ENCODE results near the gene INHBC. TPM values are rescaled to one million over a fixed set of nuclear protein-coding genes. Genes with fewer than 3 reads are reported as not detected.
A peak's percentile ranks its signal among the peaks of the same experiment; 100 is the strongest.
"Not testable (repeated sequence)": the region's sequence is repeated elsewhere in the genome, so short reads cannot be mapped to it uniquely, and the experiment has no call there.

Gene INHBC
- total RNA-seq, 1 donor from 2014 or later: not detected

DNA sequence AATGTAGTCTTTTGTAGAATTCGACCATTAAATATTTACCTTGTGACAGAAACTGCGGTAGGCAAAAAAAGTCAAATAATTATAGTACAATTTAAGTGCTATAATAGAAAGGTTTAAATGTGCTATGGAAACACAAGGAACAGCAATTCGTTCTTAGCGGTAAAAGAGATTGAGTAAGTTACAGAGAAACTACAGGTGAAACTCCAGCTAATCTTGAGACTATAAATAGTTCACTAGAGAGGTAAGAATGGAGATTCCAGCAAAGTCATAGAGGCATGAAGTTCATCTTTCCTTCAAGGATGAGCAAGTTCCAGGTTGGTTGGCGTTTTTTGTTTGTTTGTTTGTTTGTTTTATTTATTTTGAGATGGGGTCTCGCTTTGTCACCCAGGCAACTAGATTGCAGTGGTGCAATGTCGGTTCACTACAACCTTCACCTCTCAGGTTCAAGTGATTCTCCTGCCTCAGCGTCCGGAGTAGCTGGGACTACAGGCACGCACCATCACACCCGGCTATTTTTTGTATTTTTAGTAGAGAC is 2.9 kb upstream of the INHBC start:
- peaks cover 5% of the 10 kb centered on the region for H3K36me3 Mint-ChIP-seq (ENCODE audit: low read depth)
- no peaks in the 10 kb centered on the region for H3K27me3 Mint-ChIP-seq (ENCODE audit: insufficient read depth)
- H3K4me1 Mint-ChIP-seq (ENCODE audit: low read depth): peaks cover 29% of the 10 kb centered on the region
- H3K9me3 Mint-ChIP-seq: no peaks in the 10 kb centered on the region
- peak overlapping the region; percentile 92 for H3K4me3 Mint-ChIP-seq
- intact Hi-C loops (cut with micrococcal nuclease): loop anchor here (1.0 to 2.0 kb wide), 4 partner anchors 28 to 151 kb away; partner anchors contain the start of genes DDIT3, GLI1 and MARS1
- no peak for DNase-seq (ENCODE audit: low spot score)
- H3K27ac Mint-ChIP-seq: peak overlapping the region; percentile 98

DNA sequence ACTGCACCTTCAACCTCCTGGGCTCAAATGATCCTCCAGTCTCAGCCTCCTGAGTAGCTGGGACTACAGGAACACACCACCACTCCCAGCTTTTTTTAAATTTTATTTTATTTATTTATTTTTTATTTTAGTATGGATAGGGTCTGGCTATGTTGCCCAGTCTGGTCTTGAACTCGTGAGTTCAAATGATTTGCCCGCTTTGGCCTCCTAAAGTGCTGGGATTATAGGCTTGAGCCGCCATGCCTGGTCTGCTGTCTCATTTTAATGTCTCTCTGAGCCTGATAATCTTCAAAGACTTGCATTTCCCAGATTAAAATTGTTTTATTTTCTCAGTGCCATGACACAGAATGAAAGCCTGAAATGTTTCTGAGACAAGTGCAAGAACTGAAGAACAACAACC is 1.2 kb upstream of the INHBC start:
- peaks cover 28% of the 10 kb centered on the region for H3K4me1 Mint-ChIP-seq (ENCODE audit: low read depth)
- peaks cover 5% of the 10 kb centered on the region for H3K36me3 Mint-ChIP-seq (ENCODE audit: low read depth)
- intact Hi-C loops (cut with micrococcal nuclease): no loop called here

DNA sequence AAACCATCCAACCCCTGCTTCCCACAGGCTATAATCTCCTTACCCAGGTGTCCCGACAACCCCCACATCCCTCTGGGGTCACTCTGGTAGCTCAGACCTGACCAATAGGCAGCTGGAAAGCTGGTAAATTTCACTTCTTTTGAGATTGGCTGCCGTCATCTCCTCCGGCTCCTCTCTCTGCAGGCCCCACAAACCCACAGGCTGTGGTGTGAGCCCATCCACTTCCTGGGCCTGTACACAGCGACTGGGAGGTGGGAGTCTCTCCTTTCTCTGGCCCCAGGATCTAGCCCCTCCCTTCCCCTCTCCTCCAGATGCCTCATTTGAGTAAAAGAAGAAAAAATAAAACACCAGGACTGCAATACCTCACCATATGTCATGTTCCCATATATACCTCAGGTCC is 709 bp downstream of the INHBC start:
- H3K4me1 Mint-ChIP-seq (ENCODE audit: low read depth): peaks cover 15% of the 10 kb centered on the region
- no peaks in the 10 kb centered on the region for H3K36me3 Mint-ChIP-seq (ENCODE audit: low read depth)
- peaks cover 2% of the 10 kb centered on the region for H3K27me3 Mint-ChIP-seq (ENCODE audit: insufficient read depth)
- peak overlapping the region; percentile 22 for H3K4me3 Mint-ChIP-seq
- H3K27ac Mint-ChIP-seq: peak overlapping the region; percentile 25
- intact Hi-C loops (cut with micrococcal nuclease): no loop called here
- H3K9me3 Mint-ChIP-seq: no peaks in the 10 kb centered on the region
- no peak for DNase-seq (ENCODE audit: low spot score)

More for the DNA sequence above, 1.2 kb upstream of the INHBC start:
- no peak for DNase-seq (ENCODE audit: low spot score)
- H3K4me3 Mint-ChIP-seq: no peak overlapping the region
- no peaks in the 10 kb centered on the region for H3K9me3 Mint-ChIP-seq
- no peak overlapping the region for H3K27ac Mint-ChIP-seq
- H3K27me3 Mint-ChIP-seq (ENCODE audit: insufficient read depth): no peaks in the 10 kb centered on the region

DNA sequence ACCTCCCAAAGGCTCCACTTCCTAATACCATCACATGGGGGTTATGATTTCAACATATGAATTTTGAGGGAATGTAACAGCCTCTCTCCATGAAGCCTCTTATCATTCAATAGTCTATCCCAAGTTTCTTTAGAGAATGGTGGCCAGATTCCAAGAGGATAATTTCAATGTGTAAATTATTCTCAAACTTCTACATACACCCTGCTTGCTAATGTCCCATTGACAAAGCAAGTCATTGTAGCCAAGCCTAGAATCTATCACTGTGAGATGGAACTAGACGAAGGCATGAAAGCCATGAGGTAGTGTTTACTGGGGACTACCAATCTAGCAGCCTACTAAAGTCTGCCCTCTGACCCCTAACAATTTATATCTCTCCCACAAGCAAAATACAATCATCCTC is 3.8 kb downstream of the INHBC start:
- Mint-ChIP-seq H3K9me3 (peaks cover 8% of the 10 kb centered on the region), H3K27ac (no peak overlapping the region), H3K4me1 (ENCODE audit: low read depth) (peaks cover 4% of the 10 kb centered on the region), H3K27me3 (ENCODE audit: insufficient read depth) (peaks cover 13% of the 10 kb centered on the region), H3K4me3 (no peak overlapping the region), H3K36me3 (ENCODE audit: low read depth) (peaks cover 4% of the 10 kb centered on the region)
- no peak for DNase-seq (ENCODE audit: low spot score)
- intact Hi-C loops (cut with micrococcal nuclease): no loop called here

DNA sequence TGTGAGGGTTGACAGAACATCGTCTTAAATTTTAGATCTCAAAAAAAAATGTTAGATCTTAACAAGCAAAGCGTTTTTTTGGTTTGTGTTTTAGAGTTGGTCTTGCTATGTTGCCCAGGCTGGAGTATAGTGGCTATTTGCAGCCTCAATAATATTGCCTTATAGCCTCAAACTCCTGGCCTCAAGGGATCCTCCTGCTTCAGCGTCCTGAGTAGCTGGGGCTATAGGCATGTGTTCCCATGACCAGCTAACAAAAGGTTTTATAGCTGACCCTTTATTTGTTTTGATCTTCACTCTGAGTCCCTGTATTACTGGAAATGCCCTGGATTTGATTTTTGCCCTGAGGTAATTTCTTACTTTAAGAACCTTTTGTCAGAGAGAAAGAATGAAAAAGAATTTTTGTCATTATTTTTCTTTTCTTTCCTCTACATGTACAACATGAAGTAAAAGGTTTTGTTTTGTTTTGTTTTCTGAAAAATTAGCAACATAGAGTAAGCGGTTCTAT is 5.2 kb downstream of the INHBC start:
- Mint-ChIP-seq H3K4me1 (ENCODE audit: low read depth) (peaks cover 4% of the 10 kb centered on the region), H3K27ac (no peak overlapping the region), H3K4me3 (no peak overlapping the region), H3K27me3 (ENCODE audit: insufficient read depth) (peaks cover 13% of the 10 kb centered on the region), H3K9me3 (peaks cover 8% of the 10 kb centered on the region), H3K36me3 (ENCODE audit: low read depth) (peaks cover 4% of the 10 kb centered on the region)
- no peak for DNase-seq (ENCODE audit: low spot score)
- intact Hi-C loops (cut with micrococcal nuclease): no loop called here

DNA sequence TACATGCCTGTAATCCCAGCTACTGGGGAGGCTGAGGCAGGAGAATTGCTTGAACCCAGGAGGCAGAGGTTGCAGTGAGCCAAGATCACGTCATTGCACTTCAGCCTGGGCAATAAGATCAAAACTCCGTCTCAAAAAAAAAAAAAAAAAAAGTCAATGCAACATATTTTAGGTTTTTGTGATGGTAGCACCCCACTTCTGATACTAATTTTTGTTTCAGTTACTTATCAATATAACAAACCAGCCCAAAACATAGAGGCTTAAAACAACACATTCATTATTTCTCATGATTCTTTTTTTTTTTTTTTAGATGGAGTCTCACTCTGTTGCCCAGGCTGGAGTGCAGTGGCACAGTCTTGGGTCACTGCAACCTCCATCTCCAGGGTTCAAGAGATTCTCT is 6.8 kb downstream of the INHBC start:
- DNase-seq (ENCODE audit: low spot score); H3K27ac Mint-ChIP-seq: not testable (repeated sequence)

DNA sequence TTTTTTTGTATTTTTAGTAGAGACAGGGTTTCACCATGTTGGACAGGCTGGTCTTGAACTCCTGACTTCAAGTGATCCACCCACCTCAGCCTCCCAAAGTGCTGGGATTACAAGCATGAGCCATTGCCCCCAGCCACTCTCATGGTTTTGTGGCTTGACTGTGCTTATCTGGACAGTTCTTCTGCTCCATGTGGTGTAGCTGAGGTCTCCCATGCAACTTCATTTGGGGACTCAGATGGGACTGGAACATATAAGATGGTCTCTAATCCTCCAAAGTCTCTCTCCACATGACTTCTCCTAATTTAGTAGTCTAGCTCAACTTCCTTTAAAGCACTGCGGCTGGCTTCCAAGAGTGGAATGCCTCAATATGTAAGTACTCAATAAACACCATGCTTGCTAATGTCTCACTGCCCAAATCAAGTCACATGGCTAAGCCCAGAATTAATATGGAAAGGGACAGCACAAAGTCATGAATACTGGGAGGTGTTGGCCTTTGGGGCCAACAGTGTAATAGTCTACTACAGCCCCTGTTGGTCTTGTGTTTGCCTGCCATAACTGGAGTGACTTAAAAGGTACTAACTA is 7.4 kb downstream of the INHBC start:
- Mint-ChIP-seq H3K4me3 (no peak overlapping the region), H3K27me3 (ENCODE audit: insufficient read depth) (peaks cover 13% of the 10 kb centered on the region), H3K9me3 (peaks cover 8% of the 10 kb centered on the region), H3K4me1 (ENCODE audit: low read depth) (no peaks in the 10 kb centered on the region), H3K36me3 (ENCODE audit: low read depth) (peaks cover 4% of the 10 kb centered on the region), H3K27ac (no peak overlapping the region)
- no peak for DNase-seq (ENCODE audit: low spot score)
- intact Hi-C loops (cut with micrococcal nuclease): loop anchor here (1.0 kb wide), 1 partner anchor 9 kb away; no protein-coding TSS in a partner anchor

More for the DNA sequence above, 6.8 kb downstream of the INHBC start:
- intact Hi-C loops (cut with micrococcal nuclease); H3K36me3 Mint-ChIP-seq (ENCODE audit: low read depth); H3K4me3 Mint-ChIP-seq; H3K4me1 Mint-ChIP-seq (ENCODE audit: low read depth); H3K9me3 Mint-ChIP-seq: not testable (repeated sequence)
- peaks cover 13% of the 10 kb centered on the region for H3K27me3 Mint-ChIP-seq (ENCODE audit: insufficient read depth)

DNA sequence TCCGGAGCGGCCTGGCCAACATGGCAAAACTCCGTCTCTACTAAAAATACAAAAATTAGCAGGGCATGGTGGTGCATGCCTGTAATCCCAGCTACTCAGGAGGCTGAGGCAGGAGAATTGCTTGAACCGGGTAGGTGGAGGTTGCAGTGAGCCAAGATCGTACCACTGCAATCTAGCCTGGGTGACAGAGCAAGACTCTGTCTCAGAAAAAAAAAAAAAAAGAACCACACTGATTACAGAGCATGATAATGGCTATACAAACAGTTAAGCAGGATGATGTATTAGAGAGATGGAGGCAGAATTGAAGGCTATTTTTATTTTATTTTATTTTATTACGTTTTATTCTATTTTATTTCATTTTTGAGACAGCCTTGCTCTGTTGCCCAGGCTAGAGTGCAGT is 9.8 kb downstream of the INHBC start:
- H3K9me3 Mint-ChIP-seq; H3K36me3 Mint-ChIP-seq (ENCODE audit: low read depth); H3K4me1 Mint-ChIP-seq (ENCODE audit: low read depth); H3K27ac Mint-ChIP-seq; DNase-seq (ENCODE audit: low spot score); H3K4me3 Mint-ChIP-seq; intact Hi-C loops (cut with micrococcal nuclease): not testable (repeated sequence)
- peaks cover 10% of the 10 kb centered on the region for H3K27me3 Mint-ChIP-seq (ENCODE audit: insufficient read depth)

DNA sequence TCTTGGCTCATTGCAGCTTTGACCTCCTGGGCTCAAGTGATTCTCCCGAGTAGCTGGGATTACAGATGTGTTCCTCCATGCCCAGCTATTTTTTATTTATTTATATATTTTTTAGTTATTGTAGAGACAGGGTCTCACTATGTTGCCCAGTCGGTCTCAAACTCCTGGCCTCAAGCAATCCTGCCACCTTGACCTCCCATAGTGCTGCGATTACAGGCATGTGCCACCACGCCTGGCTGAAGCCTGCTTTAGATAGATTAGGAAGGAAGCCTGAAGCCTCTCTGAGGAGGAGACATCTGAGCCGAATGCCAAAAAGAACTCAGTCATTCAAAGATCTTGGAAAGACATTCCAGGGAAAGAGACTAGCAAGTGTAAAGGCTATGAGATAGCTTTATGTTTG is 10.2 kb downstream of the INHBC start:
- no peaks in the 10 kb centered on the region for H3K4me1 Mint-ChIP-seq (ENCODE audit: low read depth)
- peaks cover 8% of the 10 kb centered on the region for H3K9me3 Mint-ChIP-seq
- no peak for DNase-seq (ENCODE audit: low spot score)
- intact Hi-C loops (cut with micrococcal nuclease): no loop called here
- no peak overlapping the region for H3K27ac Mint-ChIP-seq
- H3K27me3 Mint-ChIP-seq (ENCODE audit: insufficient read depth): peaks cover 10% of the 10 kb centered on the region
- H3K36me3 Mint-ChIP-seq (ENCODE audit: low read depth): peaks cover 4% of the 10 kb centered on the region
- no peak overlapping the region for H3K4me3 Mint-ChIP-seq

DNA sequence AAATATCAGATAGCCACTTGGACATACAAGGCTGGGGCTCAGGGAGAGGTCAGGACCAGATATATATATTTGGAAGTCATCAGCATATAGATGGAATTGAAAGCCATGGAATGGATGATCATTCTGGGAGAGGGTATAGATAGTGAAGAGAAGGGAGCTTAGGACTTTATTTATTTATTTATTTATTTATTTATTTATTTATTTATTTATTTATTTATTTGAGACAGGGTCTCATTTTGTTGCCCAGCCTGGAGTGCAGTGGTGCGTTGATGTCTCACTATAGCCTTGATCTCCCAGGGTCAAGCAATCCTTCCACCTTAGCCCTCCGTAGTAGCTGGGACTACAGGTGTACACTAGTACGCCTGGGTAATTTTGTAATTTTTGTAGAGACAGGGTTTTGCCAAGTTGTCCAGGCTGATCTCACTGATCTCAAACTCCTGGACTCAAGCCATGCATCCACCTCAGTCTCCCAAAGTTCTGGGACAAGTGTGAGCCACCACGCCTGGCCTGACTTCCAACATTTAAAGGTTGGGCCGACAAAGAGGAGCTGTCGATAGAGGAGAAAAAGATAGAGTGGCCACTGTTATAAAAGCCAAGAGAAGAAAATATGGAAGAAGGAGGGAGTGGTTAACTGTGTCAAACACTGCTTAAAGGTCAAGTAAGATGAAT is 11.8 kb downstream of the INHBC start:
- Mint-ChIP-seq H3K27me3 (ENCODE audit: insufficient read depth) (peaks cover 6% of the 10 kb centered on the region), H3K4me1 (ENCODE audit: low read depth) (no peaks in the 10 kb centered on the region), H3K4me3 (no peak overlapping the region), H3K9me3 (peaks cover 8% of the 10 kb centered on the region), H3K27ac (no peak overlapping the region), H3K36me3 (ENCODE audit: low read depth) (peaks cover 4% of the 10 kb centered on the region)
- intact Hi-C loops (cut with micrococcal nuclease): no loop called here
- DNase-seq (ENCODE audit: low spot score): no peak

DNA sequence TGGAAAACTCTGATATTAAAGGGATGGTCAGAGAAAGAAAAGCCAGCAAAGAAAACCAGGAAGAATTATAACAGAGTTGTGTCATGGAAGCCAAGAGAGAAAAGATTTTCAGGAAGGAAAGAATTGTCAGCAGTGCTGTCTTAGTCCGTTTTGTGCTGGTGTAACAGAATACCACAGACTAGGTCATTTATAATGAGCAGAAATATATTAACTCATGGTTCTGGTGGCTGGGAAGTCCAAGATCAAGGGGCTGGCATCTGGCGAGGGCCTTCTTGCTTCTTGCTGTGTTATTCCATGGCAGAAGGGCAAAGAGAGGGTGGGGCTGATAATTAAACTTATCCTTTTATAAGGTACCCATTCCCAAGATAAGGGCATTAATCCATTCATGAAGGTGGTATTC is 14.1 kb downstream of the INHBC start:
- intact Hi-C loops (cut with micrococcal nuclease): no loop called here
- H3K4me1 Mint-ChIP-seq (ENCODE audit: low read depth): peaks cover 6% of the 10 kb centered on the region
- H3K27ac Mint-ChIP-seq: no peak overlapping the region
- H3K4me3 Mint-ChIP-seq: no peak overlapping the region
- H3K36me3 Mint-ChIP-seq (ENCODE audit: low read depth): no peaks in the 10 kb centered on the region
- no peaks in the 10 kb centered on the region for H3K9me3 Mint-ChIP-seq
- DNase-seq (ENCODE audit: low spot score): no peak
- no peaks in the 10 kb centered on the region for H3K27me3 Mint-ChIP-seq (ENCODE audit: insufficient read depth)

DNA sequence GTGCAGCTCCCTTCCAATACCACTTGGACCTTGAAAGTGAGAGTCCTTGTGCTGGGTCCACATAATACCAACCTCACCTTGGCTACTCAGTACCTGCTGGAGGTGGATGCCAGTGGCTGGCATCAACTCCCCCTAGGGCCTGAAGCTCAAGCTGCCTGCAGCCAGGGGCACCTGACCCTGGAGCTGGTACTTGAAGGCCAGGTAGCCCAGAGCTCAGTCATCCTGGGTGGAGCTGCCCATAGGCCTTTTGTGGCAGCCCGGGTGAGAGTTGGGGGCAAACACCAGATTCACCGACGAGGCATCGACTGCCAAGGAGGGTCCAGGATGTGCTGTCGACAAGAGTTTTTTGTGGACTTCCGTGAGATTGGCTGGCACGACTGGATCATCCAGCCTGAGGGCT is 14.8 kb downstream of the INHBC start:
- no peaks in the 10 kb centered on the region for H3K27me3 Mint-ChIP-seq (ENCODE audit: insufficient read depth)
- H3K27ac Mint-ChIP-seq: no peak overlapping the region
- peaks cover 6% of the 10 kb centered on the region for H3K4me1 Mint-ChIP-seq (ENCODE audit: low read depth)
- H3K4me3 Mint-ChIP-seq: no peak overlapping the region
- H3K9me3 Mint-ChIP-seq: no peaks in the 10 kb centered on the region
- intact Hi-C loops (cut with micrococcal nuclease): no loop called here
- DNase-seq (ENCODE audit: low spot score): no peak
- H3K36me3 Mint-ChIP-seq (ENCODE audit: low read depth): no peaks in the 10 kb centered on the region

DNA sequence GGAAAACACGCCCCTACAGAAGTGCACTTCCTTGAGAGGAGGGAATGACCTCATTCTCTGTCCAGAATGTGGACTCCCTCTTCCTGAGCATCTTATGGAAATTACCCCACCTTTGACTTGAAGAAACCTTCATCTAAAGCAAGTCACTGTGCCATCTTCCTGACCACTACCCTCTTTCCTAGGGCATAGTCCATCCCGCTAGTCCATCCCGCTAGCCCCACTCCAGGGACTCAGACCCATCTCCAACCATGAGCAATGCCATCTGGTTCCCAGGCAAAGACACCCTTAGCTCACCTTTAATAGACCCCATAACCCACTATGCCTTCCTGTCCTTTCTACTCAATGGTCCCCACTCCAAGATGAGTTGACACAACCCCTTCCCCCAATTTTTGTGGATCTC is 15.5 kb downstream of the INHBC start:
- Mint-ChIP-seq H3K27me3 (ENCODE audit: insufficient read depth) (no peaks in the 10 kb centered on the region), H3K4me3 (no peak overlapping the region), H3K36me3 (ENCODE audit: low read depth) (no peaks in the 10 kb centered on the region), H3K9me3 (no peaks in the 10 kb centered on the region), H3K4me1 (ENCODE audit: low read depth) (peaks cover 6% of the 10 kb centered on the region), H3K27ac (no peak overlapping the region)
- intact Hi-C loops (cut with micrococcal nuclease): no loop called here
- DNase-seq (ENCODE audit: low spot score): no peak

All from activated T-helper 1 cell treated with anti-CD3 and anti-CD28 coated beads, Interleukin-12 subunit alpha, Interleukin-12 subunit beta, Interleukin-2, Interleukin-4 antibody, amounts not matched to agents 30 ng/mL and 10 ng/mL and 1 ng/mL, durations not matched to agents 14 hours and 24 hours and 36 hours (primary cell).